Measurements from ENCODE around the gene LIPM.

The LIPM gene

GRCh38 chr10:88840104-88840503, 37.6 kb downstream of the LIPM start:
- DNase-seq (ENCODE audit: low read depth in 2 of 2): no peak

GRCh38 chr10:88840881-88841280, 38.4 kb downstream of the LIPM start:
- DNase-seq (ENCODE audit: low read depth in 2 of 2): no peak

GRCh38 chr10:88841316-88842111, 39.0 kb downstream of the LIPM start:
- DNase-seq (ENCODE audit: low read depth in 2 of 2): no peak

- no peak for DNase-seq (ENCODE audit: low read depth in 2 of 2)
These were observed 40.6 kb downstream of the LIPM start for GRCh38 chr10:88843171-88843570.

- DNase-seq (ENCODE audit: low read depth in 2 of 2): peak; percentile 28 to 30
These were observed 46.0 kb downstream of the LIPM start for GRCh38 chr10:88848499-88848898.

GRCh38 chr10:88849234-88849633, 46.7 kb downstream of the LIPM start:
- DNase-seq (ENCODE audit: low read depth in 2 of 2): no peak

- no peak for DNase-seq (ENCODE audit: low read depth in 2 of 2)
These were observed 48.2 kb downstream of the LIPM start for GRCh38 chr10:88850712-88851111.

GRCh38 chr10:88851706-88852105, 49.2 kb downstream of the LIPM start, which contains the start of gene ANKRD22:
TSS of gene ANKRD22 (minus strand) at chr10:88851844. CDS start at chr10:88851607, 237 bp downstream.
- no peak for DNase-seq (ENCODE audit: low read depth in 2 of 2)

GRCh38 chr10:88852327-88852726, 49.8 kb downstream of the LIPM start:
- DNase-seq (ENCODE audit: low read depth in 2 of 2): no peak

GRCh38 chr10:88853155-88853881, 50.8 kb downstream of the LIPM start:
- no peak for DNase-seq (ENCODE audit: low read depth in 2 of 2)

GRCh38 chr10:88854684-88855083, 52.2 kb downstream of the LIPM start:
- no peak for DNase-seq (ENCODE audit: low read depth in 2 of 2)

- DNase-seq (ENCODE audit: low read depth in 2 of 2): no peak
These were observed 55.3 kb downstream of the LIPM start for GRCh38 chr10:88857831-88858230.

- no peak for DNase-seq (ENCODE audit: low read depth in 2 of 2)
These were observed 56.0 kb downstream of the LIPM start for GRCh38 chr10:88858491-88858890.

- DNase-seq (ENCODE audit: low read depth in 2 of 2): no peak
These were observed 58.5 kb downstream of the LIPM start for GRCh38 chr10:88861036-88861435.

- DNase-seq (ENCODE audit: low read depth in 2 of 2): no peak
These were observed 62.8 kb downstream of the LIPM start for GRCh38 chr10:88865281-88865876.

GRCh38 chr10:88866454-88866853, 63.9 kb downstream of the LIPM start:
- no peak for DNase-seq (ENCODE audit: low read depth in 2 of 2)

GRCh38 chr10:88870089-88870488, 67.6 kb downstream of the LIPM start:
- DNase-seq (ENCODE audit: low read depth in 2 of 2): no peak

Measured in fibroblast of skin of left quadriceps (primary cell).